ENCODE data around the gene NRROS. TPM values are rescaled to one million over a fixed set of nuclear protein-coding genes. Genes with fewer than 3 reads are reported as not detected.
"Not testable (repeated sequence)": the region's sequence is repeated elsewhere in the genome, so short reads cannot be mapped to it uniquely, and the experiment has no call there.

NRROS gene
- 10 to 100 TPM in 4 of 5 experiments, 1 to 10 TPM in 1; 9.8 to 53.3 (median 14.2) TPM for total RNA-seq
- polyA plus RNA-seq = 1 to 10 TPM; 1.3 to 4.3 TPM
- total RNA-seq = 5.4 reads per million, percentile 25 among the genes with 10 or more reads in this experiment

DNA sequence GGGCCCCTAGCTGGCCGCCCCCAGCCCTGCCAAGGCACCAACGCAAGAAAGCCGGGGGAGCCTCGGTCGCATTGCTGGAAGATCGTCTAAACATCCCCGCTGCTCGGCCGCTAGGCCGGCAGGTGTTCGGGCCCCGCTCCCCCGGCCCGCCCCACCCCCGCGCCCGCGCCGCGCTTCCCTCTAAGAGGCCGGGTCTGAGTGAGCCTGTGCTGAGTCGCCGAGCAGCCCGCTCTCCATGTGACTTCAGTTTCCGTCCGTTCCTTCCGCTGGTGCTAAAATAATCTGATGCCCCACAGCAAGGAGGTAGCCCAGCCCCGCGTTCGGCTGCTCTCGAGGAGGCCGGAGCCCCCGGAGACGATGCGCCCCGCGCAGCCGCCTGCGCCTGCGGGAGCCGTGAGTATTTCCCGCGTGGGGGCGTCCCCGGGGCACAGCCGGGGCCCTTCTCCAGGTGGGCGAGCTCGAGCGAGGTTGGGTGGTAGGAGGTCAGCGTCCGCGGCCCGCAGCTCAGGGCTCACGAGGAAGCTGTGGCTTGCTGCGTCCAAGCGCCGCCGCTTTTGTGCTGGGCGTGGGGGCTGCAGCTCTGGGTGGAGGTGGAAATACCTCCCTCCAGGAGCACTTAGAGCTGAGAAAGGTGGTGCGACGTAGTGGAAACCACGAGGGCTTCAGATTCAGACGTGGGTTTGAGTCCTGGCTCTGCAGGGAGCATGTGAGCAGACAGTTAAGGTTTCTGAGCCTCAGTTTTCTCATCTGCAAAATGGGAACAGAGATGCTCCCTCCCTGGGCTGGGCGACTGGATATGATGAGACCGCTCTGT is at the start of gene NRROS:
Gene NRROS, plus strand, starts transcription at position 212 of the 814 bp plus-strand sequence. CDS start 14,846 bp downstream, outside the sequence.
- intact Hi-C loops (cut with micrococcal nuclease) = loop anchor here (1.0 to 10.0 kb wide), 8 partner anchors 7 to 915 kb away; partner anchors contain the start of genes BDH1 (in 1 of the 2) and TFRC (in 1 of the 2)
- Histone ChIP-seq H3K27ac (ENCODE audit: low read depth, low read length) (peak within 1 kb of the TSS; percentile 79), H3K27me3 (ENCODE audit: control insufficient read depth in 2 of 2, insufficient read depth in 2 of 2, low read length in 2 of 2) (no peaks in the 10 kb centered on the region), H3K36me3 (ENCODE audit: control insufficient read depth in 2 of 3, insufficient read depth in 3 of 3, low read length in 3 of 3) (no peaks in the 10 kb centered on the region), H3K4me3 (ENCODE audit: low read length) (peak within 1 kb of the TSS; percentile 75), H3K9me3 (ENCODE audit: control insufficient read depth in 2 of 3, low read length in 3 of 3) (no peaks in the 10 kb centered on the region), H3K4me1 (ENCODE audit: control insufficient read depth in 2 of 2, insufficient read depth in 2 of 2, low read length in 2 of 2) (peaks cover 27 to 36% of the 10 kb centered on the region in 2 donors)
- no peaks in the 10 kb centered on the region for H3K9me3 Mint-ChIP-seq
- POLR2A ChIA-PET = interaction anchor here (0.7 to 7.5 kb wide), 13 partner anchors 10 to 301 kb away, joined by 3 to 70 read pairs (median 5); partner anchors contain the start of gene PAK2
- peak within 1 kb of the TSS; percentile 75 to 94 (median 92) for H3K4me3 Mint-ChIP-seq
- peaks cover 0 to 24% (median 4%) of the 10 kb centered on the region in 5 donors for H3K36me3 Mint-ChIP-seq
- H3K27ac Mint-ChIP-seq = peak within 1 kb of the TSS; percentile 74 to 95 (median 92)
- H3K27me3 Mint-ChIP-seq = no peaks in the 10 kb centered on the region
- H3K4me1 Mint-ChIP-seq = peaks cover 49 to 92% (median 71%) of the 10 kb centered on the region in 7 donors
- CTCF ChIA-PET = interaction anchor here (0.5 to 4.1 kb wide), 6 partner anchors 28 to 1114 kb away, joined by 3 to 37 read pairs (median 4); no protein-coding TSS in a partner anchor
- peak; percentile 70 for ATAC-seq
- peak; percentile 25 to 71 (median 46) for DNase-seq

DNA sequence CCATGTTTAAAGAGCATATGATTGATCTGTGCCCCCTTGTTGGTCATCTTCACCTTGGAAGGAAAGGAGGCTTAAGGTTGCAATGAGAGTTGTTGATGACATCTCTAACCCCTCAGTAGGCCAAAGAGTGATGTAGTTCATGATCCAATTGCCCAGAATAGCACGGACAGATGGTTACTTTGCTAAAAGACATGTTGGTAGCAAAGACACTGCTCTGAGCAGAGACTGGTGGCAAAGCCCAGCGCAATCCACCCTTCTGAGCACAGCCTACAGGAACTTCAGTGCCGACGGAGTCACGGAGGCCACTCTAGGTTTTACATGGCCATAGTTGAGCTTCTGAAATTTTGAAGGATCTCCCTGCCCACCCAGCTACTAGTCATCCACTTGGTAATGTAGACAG is 49.2 kb upstream of the NRROS start:
- Histone ChIP-seq H3K27me3 (ENCODE audit: control insufficient read depth in 2 of 2, insufficient read depth in 2 of 2, low read length in 2 of 2) (no peaks in the 10 kb centered on the region), H3K36me3 (ENCODE audit: control insufficient read depth in 2 of 3, insufficient read depth in 3 of 3, low read length in 3 of 3) (peaks cover 0 to 6% (median 0%) of the 10 kb centered on the region in 3 experiments), H3K27ac (ENCODE audit: low read depth, low read length) (no peak overlapping the region), H3K4me1 (ENCODE audit: control insufficient read depth in 2 of 2, insufficient read depth in 2 of 2, low read length in 2 of 2) (no peaks in the 10 kb centered on the region), H3K4me3 (ENCODE audit: low read length) (no peak overlapping the region), H3K9me3 (ENCODE audit: control insufficient read depth in 2 of 3, low read length in 3 of 3) (no peaks in the 10 kb centered on the region)
- DNase-seq = no peak
- Mint-ChIP-seq H3K36me3 (peaks cover 0 to 7% (median 3%) of the 10 kb centered on the region in 5 donors), H3K27me3 (peaks cover 0 to 6% (median 0%) of the 10 kb centered on the region in 5 donors), H3K4me3 (no peak overlapping the region), H3K4me1 (peaks cover 0 to 6% (median 0%) of the 10 kb centered on the region in 7 donors), H3K9me3 (no peaks in the 10 kb centered on the region), H3K27ac (no peak overlapping the region)
- ChIA-PET POLR2A (interaction anchor here (0.7 to 1.3 kb wide), 2 partner anchors 8 to 10 kb away, joined by 3 to 6 read pairs; no protein-coding TSS in a partner anchor), CTCF (interaction anchor here (1.4 kb wide), 1 partner anchor 95 kb away, joined by 5 read pairs; no protein-coding TSS in a partner anchor)
- ATAC-seq = no peak
- intact Hi-C loops (cut with micrococcal nuclease) = no loop called here

DNA sequence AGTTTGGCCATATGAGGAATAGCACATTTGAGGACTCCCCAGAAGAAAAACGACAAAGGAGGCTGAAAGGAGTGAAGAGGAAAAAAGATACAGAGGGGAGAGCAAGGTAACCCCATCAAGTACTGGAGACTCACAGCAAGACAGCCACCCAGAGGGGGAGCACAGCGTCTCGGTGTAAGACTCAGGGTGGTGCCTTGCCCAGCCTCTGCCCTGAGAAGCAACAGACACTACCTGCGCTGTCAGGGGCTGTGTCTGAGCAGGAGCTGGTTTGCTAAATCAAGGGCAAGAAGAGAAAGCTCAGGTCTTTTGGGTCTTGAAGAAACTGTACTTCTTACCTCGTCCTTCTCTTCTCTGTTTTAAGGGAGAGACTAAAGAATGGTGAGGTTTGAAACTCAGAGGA is 43.1 kb upstream of the NRROS start:
- Histone ChIP-seq H3K4me1 (ENCODE audit: control insufficient read depth in 2 of 2, insufficient read depth in 2 of 2, low read length in 2 of 2) (no peaks in the 10 kb centered on the region), H3K27me3 (ENCODE audit: control insufficient read depth in 2 of 2, insufficient read depth in 2 of 2, low read length in 2 of 2) (no peaks in the 10 kb centered on the region), H3K9me3 (ENCODE audit: control insufficient read depth in 2 of 3, low read length in 3 of 3) (no peaks in the 10 kb centered on the region), H3K27ac (ENCODE audit: low read depth, low read length) (no peak overlapping the region), H3K4me3 (ENCODE audit: low read length) (no peak overlapping the region), H3K36me3 (ENCODE audit: control insufficient read depth in 2 of 3, insufficient read depth in 3 of 3, low read length in 3 of 3) (no peaks in the 10 kb centered on the region)
- no peak for DNase-seq
- Mint-ChIP-seq H3K4me3 (no peak overlapping the region), H3K27me3 (peaks cover 0 to 33% (median 6%) of the 10 kb centered on the region in 5 donors), H3K27ac (peak overlapping the region in 1 of 9 donors; percentile 20), H3K9me3 (peaks cover 0 to 2% (median 0%) of the 10 kb centered on the region in 11 donors), H3K4me1 (peaks cover 0 to 15% (median 9%) of the 10 kb centered on the region in 7 donors), H3K36me3 (peaks cover 0 to 3% (median 0%) of the 10 kb centered on the region in 5 donors)
- ChIA-PET POLR2A (interaction anchor here (1.0 to 3.1 kb wide), 2 partner anchors 12 to 13 kb away, joined by 3 to 12 read pairs; no protein-coding TSS in a partner anchor), CTCF (no interaction called here)
- intact Hi-C loops (cut with micrococcal nuclease) = no loop called here
- ATAC-seq = no peak

DNA sequence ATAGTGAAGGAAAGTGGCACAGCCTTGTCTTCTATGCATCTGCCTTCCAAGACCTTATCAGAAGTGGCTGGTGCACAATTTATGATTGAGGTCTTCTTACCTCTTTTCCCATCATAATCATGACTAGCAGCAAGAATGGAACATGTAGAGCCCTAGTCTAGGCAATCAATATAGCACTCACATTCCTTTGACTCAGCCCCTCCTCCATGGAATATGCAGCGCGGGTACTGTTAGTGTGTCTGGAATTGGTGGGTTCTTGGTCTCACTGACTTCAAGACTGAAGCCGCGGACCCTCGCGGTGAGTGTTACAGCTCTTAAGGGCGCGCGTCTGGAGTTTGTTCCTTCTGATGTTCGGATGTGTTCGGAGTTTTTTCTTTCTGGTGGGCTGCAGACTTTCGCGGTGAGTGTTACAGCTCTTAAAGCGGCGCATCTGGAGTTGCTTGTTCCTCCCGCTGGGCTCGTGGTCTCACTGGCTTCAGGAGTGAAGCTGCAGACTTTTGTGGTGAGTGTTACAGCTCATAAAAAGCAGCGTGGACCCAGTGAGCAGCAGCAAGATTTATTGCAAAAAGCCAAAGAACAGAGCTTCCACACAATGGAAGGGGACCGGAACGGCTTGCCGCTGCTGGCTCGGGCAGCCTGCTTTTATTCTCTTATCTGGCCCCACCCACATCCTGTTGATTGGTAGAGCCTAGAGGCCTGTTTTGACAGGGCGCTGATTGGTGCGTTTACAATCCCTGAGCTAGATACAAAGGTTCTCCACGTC is 41.3 kb upstream of the NRROS start:
- not testable (repeated sequence) for H3K27me3 ChIP-seq (ENCODE audit: control insufficient read depth in 2 of 2, insufficient read depth in 2 of 2, low read length in 2 of 2); H3K36me3 ChIP-seq (ENCODE audit: control insufficient read depth in 2 of 3, insufficient read depth in 3 of 3, low read length in 3 of 3); H3K27ac ChIP-seq (ENCODE audit: low read depth, low read length); H3K4me1 ChIP-seq (ENCODE audit: control insufficient read depth in 2 of 2, insufficient read depth in 2 of 2, low read length in 2 of 2); H3K36me3 Mint-ChIP-seq; H3K9me3 ChIP-seq (ENCODE audit: control insufficient read depth in 2 of 3, low read length in 3 of 3); H3K9me3 Mint-ChIP-seq
- peaks cover 0 to 15% (median 9%) of the 10 kb centered on the region in 7 donors for H3K4me1 Mint-ChIP-seq
- peak in 6 of 9 donors; percentile 38 to 65 (median 50) for DNase-seq
- H3K4me3 ChIP-seq (ENCODE audit: low read length) = peak overlapping the region; percentile 53
- POLR2A ChIA-PET = interaction anchor here (0.7 to 3.1 kb wide), 12 partner anchors 8 to 142 kb away, joined by 3 to 13 read pairs (median 4); partner anchors contain the start of genes FBXO45 and WDR53
- CTCF ChIA-PET = interaction anchor here (0.7 to 1.9 kb wide), 4 partner anchors 11 to 87 kb away, joined by 3 to 7 read pairs (median 4); no protein-coding TSS in a partner anchor
- intact Hi-C loops (cut with micrococcal nuclease) = loop anchor here in 1 of 2 donors (2.0 kb wide), 1 partner anchor 29 kb away; the partner anchor contains the start of genes FBXO45 and WDR53
- ATAC-seq = peak; percentile 6
- H3K27ac Mint-ChIP-seq = peak overlapping the region in 8 of 9 donors; percentile 46 to 87 (median 74)
- peak overlapping the region; percentile 13 to 94 (median 83) for H3K4me3 Mint-ChIP-seq
- H3K27me3 Mint-ChIP-seq = peaks cover 0 to 33% (median 6%) of the 10 kb centered on the region in 5 donors

DNA sequence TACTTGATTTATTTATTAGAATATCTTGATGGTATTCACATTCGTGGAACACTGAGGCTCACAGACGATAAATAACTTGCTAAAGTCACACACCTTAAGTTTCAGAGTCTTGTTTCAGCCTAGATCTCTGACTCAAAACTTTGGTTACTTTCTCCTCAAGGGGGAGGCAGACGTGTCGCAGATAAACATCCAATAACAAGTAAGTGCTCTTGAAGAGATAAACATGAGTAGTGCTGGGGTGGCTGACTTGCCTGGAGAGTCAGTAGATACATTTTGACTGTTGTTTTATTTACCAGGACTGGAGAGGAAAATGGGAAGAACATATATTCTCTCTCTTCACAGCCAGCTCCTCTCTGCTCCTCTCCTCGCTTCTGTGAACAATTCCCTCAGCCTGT is 39.8 kb upstream of the NRROS start:
- Histone ChIP-seq H3K4me1 (ENCODE audit: control insufficient read depth in 2 of 2, insufficient read depth in 2 of 2, low read length in 2 of 2) (peaks cover 0 to 4% of the 10 kb centered on the region in 2 donors), H3K27ac (ENCODE audit: low read depth, low read length) (no peak overlapping the region), H3K27me3 (ENCODE audit: control insufficient read depth in 2 of 2, insufficient read depth in 2 of 2, low read length in 2 of 2) (no peaks in the 10 kb centered on the region), H3K9me3 (ENCODE audit: control insufficient read depth in 2 of 3, low read length in 3 of 3) (no peaks in the 10 kb centered on the region), H3K36me3 (ENCODE audit: control insufficient read depth in 2 of 3, insufficient read depth in 3 of 3, low read length in 3 of 3) (no peaks in the 10 kb centered on the region), H3K4me3 (ENCODE audit: low read length) (no peak overlapping the region)
- Mint-ChIP-seq H3K36me3 (peaks cover 0 to 3% (median 0%) of the 10 kb centered on the region in 5 donors), H3K4me1 (peaks cover 0 to 25% (median 16%) of the 10 kb centered on the region in 7 donors), H3K27me3 (peaks cover 0 to 30% (median 6%) of the 10 kb centered on the region in 5 donors), H3K27ac (peak overlapping the region in 1 of 9 donors; percentile 62), H3K9me3 (peaks cover 0 to 2% (median 0%) of the 10 kb centered on the region in 11 donors), H3K4me3 (peak overlapping the region in 2 of 10 donors; percentile 29 to 42)
- POLR2A ChIA-PET = interaction anchor here (1.1 to 1.4 kb wide), 2 partner anchors 85 to 95 kb away, joined by 3 read pairs; no protein-coding TSS in a partner anchor
- no peak for ATAC-seq
- no peak for DNase-seq
- CTCF ChIA-PET = interaction anchor here (0.7 kb wide), 1 partner anchor 85 kb away, joined by 3 read pairs; no protein-coding TSS in a partner anchor
- intact Hi-C loops (cut with micrococcal nuclease) = loop anchor here (2.0 to 10.0 kb wide), 3 partner anchors 31 to 235 kb away; partner anchors contain the start of genes FBXO45 (in 1 of the 2) and WDR53 (in 1 of the 2)
